K562 (cell line): ENCODE data around the gene NXF1.
"Not testable (repeated sequence)": the region's sequence is repeated elsewhere in the genome, so short reads cannot be mapped to it uniquely, and the experiment has no call there.

ENCODE experiments used
- FOXA1 ChIP-seq: fragments of 450-650 bp; IDR thresholded peaks from 2 replicates; pipeline ENCODE4 v1.6.1; 2016; ENCODE audit warnings: mild to moderate bottlenecking, borderline replicate concordance
- GATA2 ChIP-seq: sonication (generic); formaldehyde crosslinking; IDR thresholded peaks from 2 replicates; pipeline ENCODE4 v1.4.0; 2020; ENCODE audit warnings: mild to moderate bottlenecking, missing genetic modification reagents
- RBM22 ChIP-seq: fragments of 200-400 bp; formaldehyde crosslinking; IDR thresholded peaks from 2 replicates; pipeline ENCODE4 v1.6.1; 2018; ENCODE audit warnings: low read length, low read depth; ENCODE audit not compliant: poor library complexity, severe bottlenecking
- SAFB2 ChIP-seq: fragments of 200-400 bp; formaldehyde crosslinking; IDR thresholded peaks from 2 replicates; pipeline ENCODE4 v1.6.1; 2018; ENCODE audit warnings: borderline replicate concordance, low read length, low read depth, moderate library complexity; ENCODE audit not compliant: severe bottlenecking
- TF ChIP-seq, protein P1 (sequence below), 3 experiments: IDR thresholded peaks in 2 of 3; conservative IDR thresholded peaks in 1 of 3; 2 replicates each; pipeline ENCODE4 v1.5.1; 2011 to 2012; ENCODE audit warnings: low read length in 3 of 3, mild to moderate bottlenecking in 3 of 3, control low read depth in 2 of 3, improper control_type of control experiment in 1 of 3, inconsistent platforms in 1 of 3, low read depth in 1 of 3, mixed read lengths in 1 of 3, moderate library complexity in 1 of 3; ENCODE audit not compliant: insufficient read depth in 2 of 3

DNA sequence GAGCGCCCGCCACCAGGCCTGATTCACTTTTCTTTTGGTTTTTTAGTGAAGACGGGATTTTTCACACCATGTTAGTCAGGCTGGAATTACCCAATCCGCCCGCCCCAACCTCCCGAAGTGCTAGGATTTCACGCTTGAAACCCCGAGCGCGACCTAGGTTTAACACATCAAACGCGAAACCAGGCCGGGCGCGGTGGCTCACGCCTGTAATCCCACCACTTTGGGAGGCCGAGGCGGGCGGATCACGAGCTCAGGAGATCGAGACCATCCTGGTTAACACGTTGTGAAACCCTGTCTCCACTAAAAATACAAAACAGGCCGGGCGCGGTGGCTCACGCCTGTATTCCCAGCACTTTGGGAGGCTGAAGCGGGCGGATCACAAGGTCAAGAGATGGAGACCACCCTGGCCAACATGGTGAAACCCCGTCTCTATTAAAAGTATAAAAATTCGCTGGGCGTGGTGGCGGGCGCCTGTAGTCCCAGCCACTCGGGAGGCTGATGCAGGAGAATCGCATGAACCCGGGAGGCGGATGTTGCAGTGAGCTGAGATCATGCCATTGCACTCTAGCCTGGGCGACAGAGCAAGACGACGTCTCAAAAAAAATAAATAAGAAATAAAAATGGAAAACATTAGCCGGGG lies 35.6 kb upstream of the NXF1 start:
- TF ChIP-seq RBM22, result peak; percentile 97
- TF ChIP-seq FOXA1; GATA2 (CRISPR knock-in tag); SAFB2: not testable (repeated sequence)
- TF ChIP-seq, protein P1, sequence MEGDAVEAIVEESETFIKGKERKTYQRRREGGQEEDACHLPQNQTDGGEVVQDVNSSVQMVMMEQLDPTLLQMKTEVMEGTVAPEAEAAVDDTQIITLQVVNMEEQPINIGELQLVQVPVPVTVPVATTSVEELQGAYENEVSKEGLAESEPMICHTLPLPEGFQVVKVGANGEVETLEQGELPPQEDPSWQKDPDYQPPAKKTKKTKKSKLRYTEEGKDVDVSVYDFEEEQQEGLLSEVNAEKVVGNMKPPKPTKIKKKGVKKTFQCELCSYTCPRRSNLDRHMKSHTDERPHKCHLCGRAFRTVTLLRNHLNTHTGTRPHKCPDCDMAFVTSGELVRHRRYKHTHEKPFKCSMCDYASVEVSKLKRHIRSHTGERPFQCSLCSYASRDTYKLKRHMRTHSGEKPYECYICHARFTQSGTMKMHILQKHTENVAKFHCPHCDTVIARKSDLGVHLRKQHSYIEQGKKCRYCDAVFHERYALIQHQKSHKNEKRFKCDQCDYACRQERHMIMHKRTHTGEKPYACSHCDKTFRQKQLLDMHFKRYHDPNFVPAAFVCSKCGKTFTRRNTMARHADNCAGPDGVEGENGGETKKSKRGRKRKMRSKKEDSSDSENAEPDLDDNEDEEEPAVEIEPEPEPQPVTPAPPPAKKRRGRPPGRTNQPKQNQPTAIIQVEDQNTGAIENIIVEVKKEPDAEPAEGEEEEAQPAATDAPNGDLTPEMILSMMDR (IDR thresholded peaks at IDR 0.05 in 2 of 3, conservative IDR thresholded peaks at IDR 0.05 in 1 of 3; ENCODE audit: insufficient read depth in 2 of 3, low read depth in 1 of 3, low read length in 3 of 3), result not testable (repeated sequence)
